DMS79 treated with DMSO at 0.1 percent for 48 hours (cell line): ENCODE results near the gene GRM4.

ENCODE experiments used
- DNase-seq: peaks from one replicate; lab custom pipeline; 2025; lab: John Stamatoyannopoulos, UW

GRM4 gene

GRCh38 chr6:33977606-33978411 lies 168.1 kb downstream of the GRM4 start:
- DNase-seq, result no peak

- DNase-seq, result no peak
These were observed 169.2 kb downstream of the GRM4 start for GRCh38 chr6:33976437-33977360.

GRCh38 chr6:33975661-33976436 lies 170.0 kb downstream of the GRM4 start:
- no peak for DNase-seq

GRCh38 chr6:33974471-33974870 lies 171.4 kb downstream of the GRM4 start:
- no peak for DNase-seq

GRCh38 chr6:33974030-33974429 lies 171.9 kb downstream of the GRM4 start:
- DNase-seq, result no peak

- DNase-seq, result no peak
These were observed 174.3 kb downstream of the GRM4 start for GRCh38 chr6:33971580-33971979.
